Esophagus muscularis mucosa (tissue), 4 donors: ENCODE data around the gene ATP2B2.

Source experiments
- EP300 ChIP-seq: sonication (generic); formaldehyde crosslinking; IDR thresholded peaks from one replicate; pipeline ENCODE4 v1.6.1; 2017; ENCODE audit warnings: antibody characterized with exemption
- POLR2A ChIP-seq: fragments of 450-650 bp; IDR thresholded peaks from one replicate; pipeline ENCODE4 v1.6.1; 2017; ENCODE audit warnings: antibody characterized with exemption, moderate library complexity, mild to moderate bottlenecking, low read depth
- POLR2AphosphoS5 ChIP-seq, 2 donors: sonication (generic); formaldehyde crosslinking; IDR thresholded peaks; one replicate each; pipeline ENCODE4 v1.6.1; 2017; ENCODE audit warnings: antibody characterized with exemption in 2 of 2
- TF ChIP-seq, protein P1 (sequence below), 3 experiments: fragments of 200-600 bp in 2 of 3; fragments of 450-650 bp in 1 of 3; sonication (generic) in 2 of 3; IDR thresholded peaks; one replicate each; pipeline ENCODE4 v1.5.1; 2017 to 2019; ENCODE audit warnings: antibody characterized with exemption in 3 of 3, mild to moderate bottlenecking in 2 of 3, moderate library complexity in 1 of 3

DNA sequence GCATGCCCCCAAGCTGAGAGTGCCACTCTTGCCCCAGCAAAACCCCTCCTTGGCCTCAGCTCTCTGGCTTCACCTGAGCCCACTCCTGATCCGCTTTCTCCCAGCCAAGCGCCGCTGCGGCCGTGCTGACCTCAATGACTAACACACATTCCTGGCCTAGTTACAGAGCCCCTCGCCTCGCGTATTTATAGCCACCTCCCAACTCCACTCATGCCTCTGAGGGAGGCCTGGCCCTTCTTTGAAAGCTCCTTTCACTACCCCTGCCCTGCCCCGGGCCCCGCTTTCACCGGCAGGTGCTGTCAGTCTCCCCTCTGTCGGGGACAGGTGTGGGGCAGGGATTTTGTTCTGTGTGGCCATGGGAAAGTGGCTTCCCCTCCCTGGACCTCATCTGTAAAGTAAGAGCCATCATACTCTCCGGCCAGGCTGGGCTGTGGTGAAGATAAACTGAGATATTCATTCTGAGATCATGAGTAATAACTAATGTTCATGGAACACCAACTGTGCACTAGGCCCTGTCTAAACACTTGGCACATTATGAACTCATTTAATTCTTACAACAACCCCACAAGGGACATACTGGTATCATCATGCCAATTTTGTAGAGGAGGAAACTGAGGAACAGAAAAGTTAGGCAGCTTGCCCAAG, 13.2 kb upstream of the ATP2B2 start:
- TF ChIP-seq POLR2A: no peak
- TF ChIP-seq, protein P1, sequence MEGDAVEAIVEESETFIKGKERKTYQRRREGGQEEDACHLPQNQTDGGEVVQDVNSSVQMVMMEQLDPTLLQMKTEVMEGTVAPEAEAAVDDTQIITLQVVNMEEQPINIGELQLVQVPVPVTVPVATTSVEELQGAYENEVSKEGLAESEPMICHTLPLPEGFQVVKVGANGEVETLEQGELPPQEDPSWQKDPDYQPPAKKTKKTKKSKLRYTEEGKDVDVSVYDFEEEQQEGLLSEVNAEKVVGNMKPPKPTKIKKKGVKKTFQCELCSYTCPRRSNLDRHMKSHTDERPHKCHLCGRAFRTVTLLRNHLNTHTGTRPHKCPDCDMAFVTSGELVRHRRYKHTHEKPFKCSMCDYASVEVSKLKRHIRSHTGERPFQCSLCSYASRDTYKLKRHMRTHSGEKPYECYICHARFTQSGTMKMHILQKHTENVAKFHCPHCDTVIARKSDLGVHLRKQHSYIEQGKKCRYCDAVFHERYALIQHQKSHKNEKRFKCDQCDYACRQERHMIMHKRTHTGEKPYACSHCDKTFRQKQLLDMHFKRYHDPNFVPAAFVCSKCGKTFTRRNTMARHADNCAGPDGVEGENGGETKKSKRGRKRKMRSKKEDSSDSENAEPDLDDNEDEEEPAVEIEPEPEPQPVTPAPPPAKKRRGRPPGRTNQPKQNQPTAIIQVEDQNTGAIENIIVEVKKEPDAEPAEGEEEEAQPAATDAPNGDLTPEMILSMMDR (IDR thresholded peaks at IDR 0.05): no peak
- no peak for TF ChIP-seq EP300
- no peak for TF ChIP-seq POLR2AphosphoS5 (IDR thresholded peaks at IDR 0.05)
